C1 segment of cervical spinal cord (tissue), 14 donors: ENCODE data around the gene HNRNPH3.

Experiments
- DNase-seq, 14 donors: peaks; one replicate each; lab custom pipeline; 2025; lab: John Stamatoyannopoulos, UW

HNRNPH3 gene

GRCh38 chr10:68330852-68331454, 911 bp upstream of the HNRNPH3 start:
- DNase-seq: peak in 12 of 14 donors; percentile 25 to 77 (median 65)

- peak; percentile 17 to 91 (median 78) for DNase-seq
Observed at GRCh38 chr10:68332259-68333057, 594 bp downstream of the HNRNPH3 start, which contains the start of gene PBLD. TSS of gene PBLD (minus strand) at chr10:68332928. CDS start at chr10:68306844, 26,084 bp downstream.

- no peak for DNase-seq
Observed at GRCh38 chr10:68333058-68333395, 1.2 kb downstream of the HNRNPH3 start.

GRCh38 chr10:68333440-68334431, 1.9 kb downstream of the HNRNPH3 start:
- DNase-seq: no peak

- DNase-seq: no peak
Observed at GRCh38 chr10:68334672-68335467, 3.0 kb downstream of the HNRNPH3 start.

GRCh38 chr10:68336754-68337351, 5.0 kb downstream of the HNRNPH3 start:
- no peak for DNase-seq

- DNase-seq: no peak
Observed at GRCh38 chr10:68340358-68341080, 8.7 kb downstream of the HNRNPH3 start.

GRCh38 chr10:68342909-68343516, 11.1 kb downstream of the HNRNPH3 start:
- DNase-seq: no peak

GRCh38 chr10:68345621-68346020, 13.8 kb downstream of the HNRNPH3 start:
- no peak for DNase-seq

GRCh38 chr10:68346774-68347173, 14.9 kb downstream of the HNRNPH3 start:
- DNase-seq: no peak

GRCh38 chr10:68348265-68348741, 16.4 kb downstream of the HNRNPH3 start:
- DNase-seq: no peak

- DNase-seq: no peak
Observed at GRCh38 chr10:68353537-68353936, 21.7 kb downstream of the HNRNPH3 start.

- no peak for DNase-seq
Observed at GRCh38 chr10:68359189-68359588, 27.3 kb downstream of the HNRNPH3 start.

GRCh38 chr10:68362590-68362989, 30.7 kb downstream of the HNRNPH3 start:
- no peak for DNase-seq

GRCh38 chr10:68364101-68364886, 32.4 kb downstream of the HNRNPH3 start:
- no peak for DNase-seq

- DNase-seq: no peak
Observed at GRCh38 chr10:68365611-68366010, 33.7 kb downstream of the HNRNPH3 start.

GRCh38 chr10:68366600-68366999, 34.7 kb downstream of the HNRNPH3 start:
- DNase-seq: no peak

- DNase-seq: no peak
Observed at GRCh38 chr10:68367121-68367520, 35.3 kb downstream of the HNRNPH3 start.

GRCh38 chr10:68371604-68372003, 39.7 kb downstream of the HNRNPH3 start:
- no peak for DNase-seq
